HCT116 (cell line): ENCODE data around the gene GALE. TPM values are rescaled to one million over a fixed set of nuclear protein-coding genes. Genes with fewer than 3 reads are reported as not detected.
A peak's percentile ranks its signal among the peaks of the same experiment; 100 is the strongest.

Experiments used
- ATAC-seq: fragments of 200-7000 bp; cut with Tn5 transposase; 2 replicates; pipeline ENCODE4 v1.9.1; 2020; ENCODE audit warnings: mild to moderate bottlenecking, moderate library complexity
- BruUV-seq: library from RNA; stranded (reverse); fragments of 400-500 nt; replicated peaks from 2 replicates; lab custom pipeline; 2021; lab: Mats Ljungman, UMichigan
- CTCF ChIA-PET: fragments of 300-600 bp; sonication (Branson Sonifier 250); formaldehyde crosslinking; loops from one replicate; lab custom pipeline; 2021; ENCODE audit warnings: antibody characterized with exemption; lab: Charles Lee
- POLR2A ChIA-PET: fragments of 300-600, 350-600 bp; sonication (Branson Sonifier 250); formaldehyde crosslinking; loops from one replicate; lab custom pipeline; 2021; ENCODE audit warnings: antibody characterized with exemption; lab: Charles Lee
- RAD21 ChIA-PET, 2 experiments: fragments of 300-600 bp; sonication (Branson Sonifier 250); formaldehyde crosslinking; loops; one replicate each; lab custom pipeline; 2023; ENCODE audit warnings: low total read pairs in 2 of 2; ENCODE audit not compliant: uncharacterized antibody in 2 of 2, unreplicated experiment in 2 of 2, low non-redundant PET in 1 of 2; lab: Charles Lee
- DNase-seq: peaks from one replicate; pipeline ENCODE4 v3.0.0-alpha.2; 2010; ENCODE audit warnings: low read depth, low spot score
- H2AFZ ChIP-seq: fragments of 200-600 bp; shearing (Covaris generic), sonication (generic); 2 replicates; pipeline ENCODE4 v1.6.1; 2017; ENCODE audit warnings: low read depth, mixed run types, mixed read lengths, antibody characterized with exemption, low read length; ENCODE audit not compliant: poor library complexity, severe bottlenecking
- H3K27ac ChIP-seq: 2 replicates; pipeline ENCODE4 v1.5.1; 2012; ENCODE audit warnings: low read depth, low read length
- H3K27me3 ChIP-seq: fragments of 200-600 bp; sonication (generic); 2 replicates; pipeline ENCODE4 v1.6.1; 2016; ENCODE audit warnings: mixed run types, low read length, mixed read lengths; ENCODE audit not compliant: insufficient read depth
- H3K36me3 ChIP-seq, 2 experiments: fragments of 200-500 bp in 1 of 2; fragments of 200-600 bp in 1 of 2; sonication (Bioruptor generic) in 1 of 2; sonication (generic) in 1 of 2; 2 replicates each; pipeline versions ENCODE4 v1.5.1 to v1.6.1; 2014 to 2016; ENCODE audit warnings: low read length in 2 of 2, inconsistent platforms in 1 of 2, mixed read lengths in 1 of 2, mixed run types in 1 of 2; ENCODE audit not compliant: insufficient read depth in 2 of 2, control insufficient read depth in 1 of 2
- H3K4me1 ChIP-seq, 2 experiments: fragments of 200-600 bp in 1 of 2; sonication (generic) in 1 of 2; 2 replicates each; pipeline versions ENCODE4 v1.5.1 to v1.6.1; 2012 to 2017; ENCODE audit warnings: low read length in 2 of 2, inconsistent platforms in 1 of 2, mild to moderate bottlenecking in 1 of 2, mixed read lengths in 1 of 2, mixed run types in 1 of 2, moderate library complexity in 1 of 2; ENCODE audit not compliant: insufficient read depth in 2 of 2, control insufficient read depth in 1 of 2
- H3K4me2 ChIP-seq: fragments of 200-600 bp; sonication (generic); 2 replicates; pipeline ENCODE4 v1.6.1; 2017; ENCODE audit warnings: mixed run types, low read length, mixed read lengths
- H3K4me3 ChIP-seq, 2 experiments: fragments of 200-600 bp in 1 of 2; sonication (generic) in 1 of 2; replicated peaks in 1 of 2; 2 replicates each; pipeline ENCODE4 v1.5.1; 2011 to 2016; ENCODE audit warnings: low read length in 2 of 2, control low read depth in 1 of 2, low read depth in 1 of 2, mild to moderate bottlenecking in 1 of 2, mixed read lengths in 1 of 2, mixed run types in 1 of 2
- H3K79me2 ChIP-seq: fragments of 200-600 bp; sonication (generic); 2 replicates; pipeline ENCODE4 v1.6.1; 2017; ENCODE audit warnings: mild to moderate bottlenecking, mixed run types, low read length, moderate library complexity, mixed read lengths; ENCODE audit not compliant: insufficient read depth
- H3K9ac ChIP-seq: fragments of 200-600 bp; sonication (generic); 2 replicates; pipeline ENCODE4 v1.6.1; 2016; ENCODE audit warnings: low read length, mixed read lengths
- H3K9me2 ChIP-seq: fragments of 200-600 bp; sonication (generic), shearing (Covaris generic); 2 replicates; pipeline ENCODE4 v1.6.1; 2017; ENCODE audit warnings: mixed run types, mild to moderate bottlenecking, moderate library complexity; ENCODE audit not compliant: insufficient read depth
- H3K9me3 ChIP-seq, 2 experiments: fragments of 200-500 bp in 1 of 2; fragments of 200-600 bp in 1 of 2; sonication (Bioruptor generic) in 1 of 2; sonication (generic) in 1 of 2; 2 replicates each; pipeline ENCODE4 v1.6.1; 2014 to 2017; ENCODE audit warnings: low read length in 2 of 2, mixed read lengths in 2 of 2, inconsistent platforms in 1 of 2, low read depth in 1 of 2, mild to moderate bottlenecking in 1 of 2, mixed run types in 1 of 2, moderate library complexity in 1 of 2; ENCODE audit not compliant: control insufficient read depth in 1 of 2, insufficient read depth in 1 of 2
- H4K20me1 ChIP-seq: fragments of 200-600 bp; sonication (generic), shearing (Covaris generic); 2 replicates; pipeline ENCODE4 v1.6.1; 2017; ENCODE audit warnings: mixed run types, mild to moderate bottlenecking, moderate library complexity; ENCODE audit not compliant: insufficient read depth
- CBX3 ChIP-seq: IDR thresholded peaks from 2 replicates; pipeline ENCODE4 v1.6.1; 2012; ENCODE audit warnings: low read depth
- CEBPB ChIP-seq: IDR thresholded peaks from 2 replicates; pipeline ENCODE4 v1.6.1; 2012; ENCODE audit warnings: low read depth
- CTCF ChIP-seq, 3 experiments: fragments of 200-600 bp in 1 of 3; sonication (generic) in 1 of 3; IDR thresholded peaks in 2 of 3; conservative IDR thresholded peaks in 1 of 3; 2 replicates each; pipeline ENCODE4 v1.5.1; 2012 to 2017; ENCODE audit warnings: low read depth in 2 of 3, low read length in 2 of 3, antibody characterized with exemption in 1 of 3, borderline replicate concordance in 1 of 3, control low read depth in 1 of 3, mild to moderate bottlenecking in 1 of 3, mixed read lengths in 1 of 3, mixed run types in 1 of 3, moderate library complexity in 1 of 3; ENCODE audit not compliant: insufficient read depth in 1 of 3
- EGR1 ChIP-seq: IDR thresholded peaks from 2 replicates; pipeline ENCODE4 v1.6.1; 2012; ENCODE audit warnings: low read depth
- EZH2phosphoT487 ChIP-seq: fragments of 200-600 bp; IDR thresholded peaks from 2 replicates; pipeline ENCODE4 v1.6.1; 2018; ENCODE audit warnings: antibody characterized with exemption, borderline replicate concordance
- FOSL1 ChIP-seq: IDR thresholded peaks from 2 replicates; pipeline ENCODE4 v1.6.1; 2012; ENCODE audit warnings: low read depth
- POLR2A ChIP-seq: IDR thresholded peaks from 2 replicates; pipeline ENCODE4 v1.7.0; 2011; ENCODE audit warnings: borderline replicate concordance; ENCODE audit not compliant: insufficient read depth, insufficient read length; ENCODE audit errors: extremely low read depth
- RAD21 ChIP-seq: IDR thresholded peaks from 2 replicates; pipeline ENCODE4 v1.6.1; 2012; ENCODE audit warnings: low read depth, mild to moderate bottlenecking
- SP1 ChIP-seq: IDR thresholded peaks from 2 replicates; pipeline ENCODE4 v1.6.1; 2012; ENCODE audit warnings: low read depth
- SRF ChIP-seq: IDR thresholded peaks from 2 replicates; pipeline ENCODE4 v1.6.1; 2012; ENCODE audit warnings: low read depth
- TCF7L2 ChIP-seq: IDR thresholded peaks from 2 replicates; pipeline ENCODE4 v1.7.0; 2011; ENCODE audit warnings: borderline replicate concordance, inconsistent platforms; ENCODE audit not compliant: insufficient read depth, insufficient read length; ENCODE audit errors: extremely low read depth
- ZNF274 ChIP-seq: fragments of 200-500 bp; sonication (Bioruptor generic); IDR thresholded peaks from 2 replicates; pipeline ENCODE4 v1.6.1; 2014; ENCODE audit warnings: mild to moderate bottlenecking, low read depth, low read length, inconsistent platforms
- intact Hi-C: fragments of 100-400 bp; cut with micrococcal nuclease; formaldehyde crosslinking; loops from 2 replicates; pipeline ENCODE4 v1.10.0; 2022
- total RNA-seq: library from RNA; stranded (reverse); gene quantifications from one replicate; pipeline ENCODE4 v1.2.1, GENCODE V29; 2021; ENCODE audit not compliant: unreplicated experiment
- TF ChIP-seq, protein P1 (sequence below): IDR thresholded peaks from 2 replicates; pipeline ENCODE4 v1.6.1; 2012
- TF ChIP-seq, protein P2 (sequence below): IDR thresholded peaks from 2 replicates; pipeline ENCODE4 v1.6.1; 2012

Gene GALE
- total RNA-seq, 1 experiment from 2014 or later: 114 TPM

DNA sequence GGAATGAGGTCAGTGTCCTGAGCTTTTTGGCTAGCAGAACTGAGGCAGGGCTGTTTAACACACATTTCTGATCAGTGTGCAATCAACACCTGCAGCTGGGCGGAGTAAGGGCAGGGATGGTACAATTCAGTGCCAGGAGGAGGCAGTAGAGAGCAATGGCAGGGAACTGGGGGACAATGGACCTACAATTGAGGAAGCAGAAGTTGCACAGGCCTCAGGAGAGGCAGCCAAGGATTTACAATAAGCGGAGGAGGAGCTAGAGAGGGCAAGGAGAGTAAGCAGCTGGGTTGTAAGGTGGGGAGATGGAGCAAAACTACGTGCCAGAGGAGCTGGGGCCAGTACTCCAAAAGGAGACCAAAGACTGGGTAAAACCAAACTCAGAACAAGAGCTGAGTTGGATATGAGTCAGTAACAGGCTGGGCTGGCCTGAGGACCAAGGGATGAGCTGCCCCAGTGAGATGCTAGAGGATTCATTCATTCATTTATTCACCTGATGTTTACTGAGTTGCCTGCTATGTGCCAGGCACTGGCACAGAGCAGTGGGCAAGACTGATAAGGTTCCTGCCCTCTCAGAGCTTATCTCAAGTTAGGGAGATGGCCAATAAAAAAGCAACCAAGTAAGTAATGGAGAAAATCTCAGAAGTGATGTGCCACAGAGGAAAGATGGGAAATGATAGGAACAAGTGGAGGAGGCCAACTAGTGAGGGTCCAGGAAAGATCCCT is 10.4 kb upstream of the GALE start:
- Histone ChIP-seq H3K36me3 (no peaks in the 10 kb centered on the region; a peak in 1 of 4 replicates), H3K27me3 (no peaks in the 10 kb centered on the region), H3K9ac (no peak overlapping the region), H3K4me2 (no peak overlapping the region), H3K4me1 (peaks cover 6 to 15% of the 10 kb centered on the region in 2 experiments; a peak in 2 of 4 replicates), H3K27ac (no peak overlapping the region), H3K79me2 (no peaks in the 10 kb centered on the region), H4K20me1 (no peaks in the 10 kb centered on the region), H3K4me3 (no peak overlapping the region), H2AFZ (no peak overlapping the region), H3K9me2 (no peaks in the 10 kb centered on the region), H3K9me3 (no peaks in the 10 kb centered on the region)
- peak; percentile 80 for ATAC-seq
- no peak for DNase-seq
- no peak for TF ChIP-seq EGR1
- TF ChIP-seq, protein P1, sequence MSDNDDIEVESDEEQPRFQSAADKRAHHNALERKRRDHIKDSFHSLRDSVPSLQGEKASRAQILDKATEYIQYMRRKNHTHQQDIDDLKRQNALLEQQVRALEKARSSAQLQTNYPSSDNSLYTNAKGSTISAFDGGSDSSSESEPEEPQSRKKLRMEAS: no peak
- TF ChIP-seq POLR2A: no peak
- TF ChIP-seq, protein P2, sequence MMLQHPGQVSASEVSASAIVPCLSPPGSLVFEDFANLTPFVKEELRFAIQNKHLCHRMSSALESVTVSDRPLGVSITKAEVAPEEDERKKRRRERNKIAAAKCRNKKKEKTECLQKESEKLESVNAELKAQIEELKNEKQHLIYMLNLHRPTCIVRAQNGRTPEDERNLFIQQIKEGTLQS: no peak
- TF ChIP-seq TCF7L2: no peak
- TF ChIP-seq SRF: no peak
- TF ChIP-seq FOSL1: no peak
- peak; percentile 56 to 85 (median 76); a peak in 5 of 6 replicates for TF ChIP-seq CTCF (IDR thresholded peaks at IDR 0.05 in 2 of 3, conservative IDR thresholded peaks at IDR 0.05 in 1 of 3; ENCODE audit: borderline replicate concordance in 1 of 3, insufficient read depth in 1 of 3, low read depth in 2 of 3, low read length in 2 of 3)
- TF ChIP-seq EZH2phosphoT487: no peak
- no peak for TF ChIP-seq CBX3
- TF ChIP-seq RAD21: peak; percentile 52
- no peak for TF ChIP-seq CEBPB
- TF ChIP-seq ZNF274: no peak
- no peak for TF ChIP-seq SP1
- POLR2A ChIA-PET: interaction anchor here (0.7 kb wide), 1 partner anchor 106 kb away, joined by 4 read pairs; no protein-coding TSS in a partner anchor
- RAD21 ChIA-PET: interaction anchor here (2.0 to 2.3 kb wide), 2 partner anchors 106 kb away, joined by 5 to 11 read pairs; no protein-coding TSS in a partner anchor
- CTCF ChIA-PET: interaction anchor here (0.6 to 3.2 kb wide), 11 partner anchors 9 to 105 kb away, joined by 3 to 21 read pairs (median 5); partner anchors contain the start of genes GALE, HMGCL, LYPLA2 and PITHD1
- no TSS peak for BruUV-seq
- intact Hi-C loops: no loop called here
